Neuronal stem cell (in vitro differentiated cells): ENCODE data around the gene STPG2.

Experiments
- DNase-seq: peaks from one replicate; pipeline ENCODE4 v3.0.0-alpha.2; 2013; ENCODE audit warnings: low spot score
- H2AFZ ChIP-seq: one replicate; pipeline ENCODE4 v1.6.1; 2013; ENCODE audit warnings: mild to moderate bottlenecking, low read length, inconsistent platforms
- H2AK5ac ChIP-seq: 2 replicates; pipeline ENCODE4 v1.6.1; 2013; ENCODE audit warnings: low read depth, mild to moderate bottlenecking, inconsistent platforms, low read length, moderate library complexity, mixed read lengths
- H2BK120ac ChIP-seq: 2 replicates; pipeline ENCODE4 v1.6.1; 2013; ENCODE audit warnings: low read depth, mild to moderate bottlenecking, inconsistent platforms, low read length, moderate library complexity, mixed read lengths
- H2BK12ac ChIP-seq: one replicate; pipeline ENCODE4 v1.6.1; 2013; ENCODE audit warnings: low read length, inconsistent platforms
- H2BK15ac ChIP-seq: 2 replicates; pipeline ENCODE4 v1.6.1; 2013; ENCODE audit warnings: mild to moderate bottlenecking, low read length, inconsistent platforms, mixed read lengths
- H2BK5ac ChIP-seq: one replicate; pipeline ENCODE4 v1.6.1; 2013; ENCODE audit warnings: inconsistent platforms, mild to moderate bottlenecking, low read length, moderate library complexity
- H3K14ac ChIP-seq: one replicate; pipeline ENCODE4 v1.6.1; 2013; ENCODE audit warnings: low read length, inconsistent platforms
- H3K18ac ChIP-seq: 2 replicates; pipeline ENCODE4 v1.6.1; 2013; ENCODE audit warnings: low read length, inconsistent platforms
- H3K23ac ChIP-seq: 2 replicates; pipeline ENCODE4 v1.6.1; 2013; ENCODE audit warnings: low read depth, mild to moderate bottlenecking, mixed read lengths, low read length, inconsistent platforms; ENCODE audit not compliant: poor library complexity
- H3K27ac ChIP-seq: replicated peaks from 3 replicates; pipeline ENCODE4 v1.5.1; 2013; ENCODE audit warnings: low read length, inconsistent platforms
- H3K27me3 ChIP-seq, 3 experiments: 2 replicates each; pipeline ENCODE4 v1.6.1; 2013; ENCODE audit warnings: low read length in 3 of 3, mild to moderate bottlenecking in 2 of 3, inconsistent platforms in 1 of 3, low read depth in 1 of 3, mixed read lengths in 1 of 3, moderate library complexity in 1 of 3; ENCODE audit not compliant: control insufficient read depth in 3 of 3, insufficient read depth in 3 of 3
- H3K36me3 ChIP-seq, 2 donors: replicated peaks in 1 of 2; 2 replicates each; pipeline ENCODE4 v1.6.1; 2013; ENCODE audit warnings: low read length in 2 of 2; ENCODE audit not compliant: control insufficient read depth in 2 of 2, insufficient read depth in 2 of 2
- H3K4ac ChIP-seq: 2 replicates; pipeline ENCODE4 v1.6.1; 2013; ENCODE audit warnings: inconsistent platforms, mild to moderate bottlenecking, low read length, moderate library complexity
- H3K4me1 ChIP-seq, 2 donors: 1 replicate in 1 of 2; 2 replicates in 1 of 2; pipeline ENCODE4 v1.6.1; 2013; ENCODE audit warnings: low read length in 2 of 2, low read depth in 1 of 2; ENCODE audit not compliant: control insufficient read depth in 2 of 2, insufficient read depth in 1 of 2
- H3K4me2 ChIP-seq: one replicate; pipeline ENCODE4 v1.6.1; 2013; ENCODE audit warnings: mild to moderate bottlenecking, low read length, inconsistent platforms; ENCODE audit not compliant: insufficient read depth, poor library complexity, severe bottlenecking
- H3K4me3 ChIP-seq, 2 donors: 2 replicates each; pipeline ENCODE4 v1.5.1; 2013; ENCODE audit warnings: low read length in 2 of 2, mild to moderate bottlenecking in 2 of 2, inconsistent platforms in 1 of 2, moderate library complexity in 1 of 2
- H3K79me1 ChIP-seq: one replicate; pipeline ENCODE4 v1.6.1; 2013; ENCODE audit warnings: low read depth, mild to moderate bottlenecking, inconsistent platforms, low read length, moderate library complexity
- H3K9ac ChIP-seq: one replicate; pipeline ENCODE4 v1.6.1; 2013; ENCODE audit warnings: mild to moderate bottlenecking, low read depth, low read length, inconsistent platforms; ENCODE audit not compliant: poor library complexity
- H3K9me3 ChIP-seq, 2 donors: replicated peaks in 1 of 2; 2 replicates each; pipeline versions ENCODE3 to v1.6.1; 2013; ENCODE audit warnings: low read length in 2 of 2, mild to moderate bottlenecking in 2 of 2, inconsistent platforms in 1 of 2, low read depth in 1 of 2, mixed read lengths in 1 of 2, moderate library complexity in 1 of 2; ENCODE audit not compliant: control insufficient read depth in 2 of 2, insufficient read depth in 1 of 2
- H4K8ac ChIP-seq: one replicate; pipeline ENCODE4 v1.6.1; 2013; ENCODE audit warnings: low read depth, mild to moderate bottlenecking, inconsistent platforms, low read length, moderate library complexity
- H4K91ac ChIP-seq: one replicate; pipeline ENCODE4 v1.6.1; 2013; ENCODE audit warnings: low read length, low read depth, mild to moderate bottlenecking, inconsistent platforms; ENCODE audit not compliant: poor library complexity
- WGBS, 2 donors: extraction: QIAGEN DNeasy Blood & Tissue Kit; methylation state at CpG; one replicate each; pipeline ENCODE4 v1.1.7; 2013; ENCODE audit warnings: missing lambda C conversion rate in 2 of 2, mixed read lengths in 1 of 2; ENCODE audit not compliant: insufficient read length in 2 of 2, insufficient replicate concordance in 1 of 2; ENCODE audit errors: extremely low coverage in 2 of 2; 5-methylcytosine and 5-hydroxymethylcytosine counted together

Gene STPG2

DNA sequence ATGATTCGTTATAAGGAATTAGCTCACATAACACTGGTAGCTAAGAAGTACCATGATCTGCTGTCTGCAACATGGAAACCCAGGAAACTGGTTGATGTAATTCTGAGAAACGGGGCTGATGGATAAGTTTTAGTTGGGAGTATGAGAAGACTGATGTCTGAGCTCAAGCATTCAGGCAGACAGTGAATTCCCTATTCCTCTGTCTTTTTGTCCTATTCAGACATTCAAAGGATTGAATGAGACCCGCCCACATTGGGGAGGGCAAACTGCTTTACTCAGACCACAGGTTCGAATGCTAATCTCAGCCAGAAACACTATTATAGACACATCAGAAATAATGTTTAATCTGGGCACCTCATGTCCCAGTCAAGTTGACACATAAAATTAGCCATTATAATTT lies 515.5 kb downstream of the STPG2 start:
- H3K27me3 ChIP-seq: no peaks in the 10 kb centered on the region
- H3K14ac ChIP-seq: no peak overlapping the region
- H3K23ac ChIP-seq: no peak overlapping the region
- no peaks in the 10 kb centered on the region for H3K4me1 ChIP-seq
- no peak overlapping the region for H3K4ac ChIP-seq
- H2BK15ac ChIP-seq: no peak overlapping the region
- no peak overlapping the region for H4K91ac ChIP-seq
- no peak overlapping the region for H3K9ac ChIP-seq
- H3K79me1 ChIP-seq: no peaks in the 10 kb centered on the region
- no peaks in the 10 kb centered on the region for H3K9me3 ChIP-seq
- WGBS, 2 donors: no CpG with 5 or more reads among the region's 4 CpGs
- H2BK5ac ChIP-seq: no peak overlapping the region
- no peak overlapping the region for H4K8ac ChIP-seq
- peak overlapping the region; percentile 39 for H2AFZ ChIP-seq
- H3K4me2 ChIP-seq: no peak overlapping the region
- no peak overlapping the region for H2BK12ac ChIP-seq
- no peak overlapping the region for H3K27ac ChIP-seq
- no peak overlapping the region for H3K18ac ChIP-seq
- H3K36me3 ChIP-seq: no peaks in the 10 kb centered on the region
- DNase-seq: peak; percentile 31
- no peak overlapping the region for H2BK120ac ChIP-seq
- no peak overlapping the region for H2AK5ac ChIP-seq
- H3K4me3 ChIP-seq: no peak overlapping the region

DNA sequence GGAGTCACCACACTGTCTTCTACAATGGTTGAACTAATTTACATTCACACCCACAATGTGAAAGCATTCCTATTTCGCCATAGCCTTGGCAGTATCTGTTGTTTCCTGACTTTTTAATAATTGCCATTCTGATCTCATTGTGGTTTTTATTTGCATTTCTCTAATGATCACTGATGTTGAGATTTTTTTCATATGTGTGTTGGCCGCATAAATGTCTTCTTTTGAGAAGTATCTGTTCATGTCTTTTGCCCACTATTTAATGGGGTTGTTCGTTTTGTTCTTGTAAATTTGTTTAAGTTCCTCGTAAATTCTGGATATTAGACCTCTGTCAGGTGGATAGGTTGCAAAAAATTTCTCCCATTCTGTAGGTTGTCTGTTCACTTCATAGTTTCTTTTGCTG lies 519.1 kb downstream of the STPG2 start:
- Histone ChIP-seq H3K9ac (no peak overlapping the region), H2AK5ac (no peak overlapping the region), H3K27ac (no peak overlapping the region), H2BK15ac (no peak overlapping the region), H3K23ac (no peak overlapping the region), H4K91ac (no peak overlapping the region), H3K27me3 (no peaks in the 10 kb centered on the region), H3K4me2 (no peak overlapping the region), H3K79me1 (no peaks in the 10 kb centered on the region), H3K4me1 (no peaks in the 10 kb centered on the region), H3K4ac (no peak overlapping the region), H4K8ac (no peak overlapping the region), H2AFZ (no peak overlapping the region), H3K14ac (no peak overlapping the region), H3K36me3 (no peaks in the 10 kb centered on the region), H2BK5ac (no peak overlapping the region), H2BK120ac (no peak overlapping the region), H2BK12ac (no peak overlapping the region), H3K4me3 (no peak overlapping the region), H3K9me3 (no peaks in the 10 kb centered on the region), H3K18ac (no peak overlapping the region)
- no CpG with 5 or more reads among the region's 4 CpGs for WGBS, 2 donors
- DNase-seq: no peak

DNA sequence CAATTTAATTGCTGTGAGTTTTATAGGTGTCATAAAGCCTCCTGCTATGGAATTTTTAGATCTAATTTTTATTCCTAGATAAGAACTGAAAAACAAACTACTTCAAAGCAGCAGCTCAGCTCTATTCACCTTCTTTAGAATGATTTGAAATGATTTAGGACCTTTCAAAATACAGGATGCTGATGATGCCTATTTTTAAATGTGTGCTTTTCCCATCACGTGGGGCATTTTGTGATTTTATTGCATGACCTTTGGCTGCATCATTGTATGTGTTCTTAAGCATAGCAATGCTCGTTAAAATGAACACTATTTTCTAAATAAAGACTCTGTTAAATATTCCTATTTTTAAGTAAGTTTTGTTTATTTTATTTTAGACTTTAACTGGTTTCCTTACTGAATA lies 537.3 kb downstream of the STPG2 start:
- Histone ChIP-seq H3K23ac (no peak overlapping the region), H3K4me1 (no peaks in the 10 kb centered on the region), H3K4me3 (no peak overlapping the region), H3K36me3 (no peaks in the 10 kb centered on the region), H2BK12ac (no peak overlapping the region), H2BK15ac (no peak overlapping the region), H2BK5ac (no peak overlapping the region), H3K18ac (no peak overlapping the region), H3K4ac (no peak overlapping the region), H2AFZ (no peak overlapping the region), H3K27ac (no peak overlapping the region), H2AK5ac (no peak overlapping the region), H3K9ac (no peak overlapping the region), H2BK120ac (no peak overlapping the region), H3K79me1 (no peaks in the 10 kb centered on the region), H3K4me2 (no peak overlapping the region), H4K8ac (no peak overlapping the region), H4K91ac (no peak overlapping the region), H3K14ac (no peak overlapping the region), H3K27me3 (no peaks in the 10 kb centered on the region), H3K9me3 (no peaks in the 10 kb centered on the region)
- no CpG with 5 or more reads among the region's 2 CpGs for WGBS, 2 donors
- no peak for DNase-seq

DNA sequence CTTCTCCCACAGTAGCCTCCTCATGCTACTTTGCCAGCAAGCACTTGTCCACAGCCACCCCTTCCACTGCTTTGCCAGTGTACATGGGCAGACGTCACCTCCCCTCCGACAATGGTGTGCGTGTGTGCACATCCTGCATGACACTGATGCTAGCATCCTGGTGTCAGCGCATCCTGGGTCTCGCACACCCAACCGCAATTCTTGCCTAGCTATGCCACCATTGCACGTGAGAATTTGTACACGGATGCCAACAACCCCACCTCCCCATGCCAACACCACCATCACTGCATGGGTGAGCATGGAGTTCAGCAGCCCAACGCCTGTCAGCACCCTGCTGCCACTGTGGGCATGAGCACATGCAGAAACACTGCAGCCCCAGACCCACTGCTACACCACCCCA lies 550.0 kb downstream of the STPG2 start:
- Histone ChIP-seq H3K4me2 (no peak overlapping the region), H3K9ac (peak overlapping the region; percentile 78), H3K4me1 (no peaks in the 10 kb centered on the region), H3K14ac (peak overlapping the region; percentile 63), H3K36me3 (no peaks in the 10 kb centered on the region), H2BK5ac (peak overlapping the region; percentile 53), H2AK5ac (no peak overlapping the region), H3K9me3 (peaks cover 0 to 3% of the 10 kb centered on the region in 2 donors), H2BK12ac (peak overlapping the region; percentile 14), H4K91ac (no peak overlapping the region), H4K8ac (peak overlapping the region; percentile 48), H2AFZ (no peak overlapping the region), H3K27ac (no peak overlapping the region), H2BK120ac (no peak overlapping the region), H2BK15ac (peak overlapping the region; percentile 15), H3K23ac (peak overlapping the region; percentile 55), H3K4ac (no peak overlapping the region), H3K4me3 (peak overlapping the region in 1 of 2 donors; percentile 29), H3K18ac (peak overlapping the region; percentile 81), H3K27me3 (no peaks in the 10 kb centered on the region), H3K79me1 (no peaks in the 10 kb centered on the region)
- WGBS, 2 donors: no CpG with 5 or more reads among the region's 9 CpGs
- no peak for DNase-seq
